ENCODE results near the gene DOCK4. TPM values are rescaled to one million over a fixed set of nuclear protein-coding genes. Genes with fewer than 3 reads are reported as not detected.

DOCK4 gene
- total and polyA plus RNA-seq, 2 of the 8 experiments (the other 6 are each of a cell fraction or from before 2014, with no cell fraction given) = 5.1 to 23.6 TPM

DNA sequence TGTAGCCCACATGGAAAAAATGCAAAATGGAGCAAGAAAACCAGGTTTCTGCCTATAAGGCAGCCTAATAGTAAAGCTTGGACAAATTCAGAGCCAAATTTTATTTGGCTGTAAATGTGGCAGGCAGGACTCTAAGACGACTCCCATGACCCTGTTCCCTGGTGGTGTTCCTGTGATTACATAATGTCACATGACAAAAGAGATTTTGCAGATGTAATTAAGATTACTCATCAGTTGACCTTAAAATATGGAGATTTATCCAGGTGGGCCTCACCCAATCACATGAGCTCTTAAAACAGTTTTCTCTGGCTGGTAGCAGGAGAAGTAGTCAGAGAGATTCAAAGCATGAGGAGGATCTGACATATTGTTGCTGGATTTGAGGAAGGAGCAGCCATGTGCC lies 340.8 kb downstream of the DOCK4 start (continued):
- TF ChIP-seq CHD7 (IDR thresholded peaks at IDR 0.05; ENCODE audit: insufficient replicate concordance, low read length) (no peak), SRF (IDR thresholded peaks at IDR 0.05; ENCODE audit: low read depth, low read length) (no peak), ASH2L (IDR thresholded peaks at IDR 0.05; ENCODE audit: low read length) (no peak)

Measured in H1 (cell line).